AG04449 (cell line): ENCODE data around the gene RAP1GAP2.

Experiments used
- CTCF ChIA-PET: fragments of 350-600 bp; formaldehyde crosslinking; extraction: SDS; loops from one replicate; lab custom pipeline; 2021; ENCODE audit warnings: antibody characterized with exemption; lab: Yijun Ruan, JAX
- POLR2A ChIA-PET: fragments of 400-600, 350-600 bp; formaldehyde crosslinking; extraction: SDS; loops from one replicate; lab custom pipeline; 2020; ENCODE audit warnings: antibody characterized with exemption, inconsistent platforms; lab: Yijun Ruan, JAX
- DNase-seq: peaks from one replicate; pipeline ENCODE4 v3.0.0-alpha.2; 2010; ENCODE audit warnings: low read depth, low spot score
- H3K4me3 ChIP-seq: 2 replicates; pipeline ENCODE4 v1.5.1; 2011; ENCODE audit warnings: low read depth, mild to moderate bottlenecking, control low read depth, low read length
- CTCF ChIP-seq: IDR thresholded peaks from one replicate; pipeline ENCODE4 v1.5.1; 2011; ENCODE audit warnings: mild to moderate bottlenecking, moderate library complexity, low read length, control low read depth, inconsistent platforms; ENCODE audit not compliant: insufficient read depth; ENCODE audit errors: missing control alignments

The RAP1GAP2 gene

DNA sequence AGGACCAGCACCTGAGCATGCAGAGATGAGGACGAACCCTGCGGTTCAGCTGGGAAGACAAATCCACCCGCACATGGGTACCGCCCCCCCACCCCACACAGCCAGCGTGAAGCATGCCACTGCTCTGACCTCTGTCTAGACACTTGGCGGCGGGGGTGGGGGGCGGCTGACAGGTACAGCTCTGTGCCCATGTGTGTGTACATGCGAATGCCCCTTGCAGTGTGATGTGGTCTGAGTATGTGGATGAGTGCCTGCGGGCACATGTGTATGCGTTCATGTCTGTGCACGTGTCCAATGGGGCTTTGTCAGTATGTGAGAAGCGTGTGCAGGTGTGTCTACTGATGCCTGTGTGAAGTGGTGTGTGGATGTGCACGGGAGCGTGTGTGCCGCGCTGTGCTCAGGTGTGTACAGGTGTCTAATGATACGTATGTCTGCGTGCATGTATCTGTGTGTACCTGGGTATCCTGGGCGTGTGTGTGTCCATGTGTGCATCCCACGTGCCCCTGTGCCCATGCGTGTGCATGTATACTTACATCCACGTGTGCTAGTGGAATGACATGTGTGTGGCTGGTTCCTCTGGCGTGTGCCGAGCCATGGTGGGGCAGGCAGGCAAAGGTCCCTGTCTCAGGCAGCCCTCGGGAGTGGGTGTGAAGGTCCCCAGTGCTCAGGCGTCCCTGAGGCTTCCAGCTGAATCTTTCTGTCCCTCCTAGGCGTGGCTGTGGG lies 636 bp upstream of the RAP1GAP2 start:
- H3K4me3 ChIP-seq = no peak overlapping the region
- POLR2A ChIA-PET = no interaction called here
- no peak for TF ChIP-seq CTCF
- CTCF ChIA-PET = interaction anchor here (0.9 kb wide), 1 partner anchor 9 kb away, joined by 4 read pairs; no protein-coding TSS in a partner anchor
- no peak for DNase-seq

- ChIA-PET CTCF (no interaction called here), POLR2A (no interaction called here)
- TF ChIP-seq CTCF = no peak
- no peak for DNase-seq
- no peak overlapping the region for H3K4me3 ChIP-seq
Observed at GRCh38 chr17:2797226-2797625, 988 bp downstream of the RAP1GAP2 start.

DNA sequence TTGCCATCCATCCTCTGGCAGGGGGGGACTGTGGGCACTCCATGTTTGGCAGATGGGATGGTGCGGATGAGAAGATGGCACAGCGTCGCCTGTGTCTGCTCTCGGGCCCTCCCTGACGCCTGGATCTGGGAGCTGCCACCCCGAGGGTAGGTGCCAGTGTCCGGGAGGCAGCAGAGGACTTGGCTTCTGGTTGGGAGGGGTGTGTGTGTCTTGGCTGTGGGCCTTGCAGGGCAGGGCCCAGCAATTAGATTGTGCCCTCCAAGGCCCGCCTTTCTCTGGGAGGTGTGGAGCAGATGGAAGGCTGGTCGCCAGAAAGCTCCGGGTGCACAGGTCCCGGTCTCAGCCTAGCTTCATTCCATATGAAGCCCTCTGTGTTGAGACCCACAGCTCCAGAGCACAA lies 1.4 kb downstream of the RAP1GAP2 start:
- no peak for DNase-seq
- no peak overlapping the region for H3K4me3 ChIP-seq
- ChIA-PET CTCF (no interaction called here), POLR2A (no interaction called here)
- TF ChIP-seq CTCF = no peak

DNA sequence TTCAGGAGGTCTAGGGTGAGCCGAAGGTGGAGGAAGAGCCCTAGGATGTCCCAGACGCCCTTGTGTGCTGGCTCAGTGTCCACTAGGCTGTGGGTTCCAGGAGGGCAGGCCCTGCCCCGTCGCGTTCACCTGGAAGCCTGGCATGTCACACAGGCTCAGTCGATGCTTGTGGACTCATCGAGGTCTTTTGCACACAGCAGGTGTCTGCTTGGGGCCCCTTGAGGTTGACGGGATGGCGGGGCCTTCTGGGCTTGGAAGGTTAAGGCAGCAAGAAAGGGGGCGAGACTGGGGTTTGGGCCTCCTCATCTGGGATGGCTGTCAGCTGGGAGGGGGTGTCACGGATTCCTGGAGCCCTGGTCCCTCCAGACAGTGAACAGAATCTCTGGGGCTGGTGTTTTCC lies 1.9 kb downstream of the RAP1GAP2 start:
- CTCF ChIA-PET = no interaction called here
- H3K4me3 ChIP-seq = no peak overlapping the region
- POLR2A ChIA-PET = no interaction called here
- no peak for TF ChIP-seq CTCF
- DNase-seq = no peak

DNA sequence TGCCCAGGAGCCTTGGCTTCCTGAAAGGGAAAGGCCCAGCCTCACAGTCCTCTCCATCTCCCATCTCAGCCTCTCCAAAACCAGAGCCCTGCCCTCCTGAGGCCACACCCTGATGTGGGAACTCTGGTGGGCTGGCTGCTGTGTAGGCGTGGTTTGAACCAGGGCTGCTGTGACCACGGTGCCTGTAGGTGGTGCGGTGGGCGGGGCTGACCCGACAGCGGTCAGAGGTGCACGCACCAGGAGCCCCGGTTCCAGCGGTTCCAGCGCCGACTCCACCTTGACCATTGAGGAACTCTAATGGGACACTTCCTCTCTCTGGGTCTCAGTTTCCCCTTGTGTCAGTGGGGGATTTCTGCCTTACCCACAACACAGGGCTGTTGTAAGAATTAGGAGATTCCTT lies 2.4 kb downstream of the RAP1GAP2 start:
- H3K4me3 ChIP-seq = no peak overlapping the region
- ChIA-PET CTCF (no interaction called here), POLR2A (no interaction called here)
- no peak for DNase-seq
- TF ChIP-seq CTCF = no peak

GRCh38 chr17:2799653-2800052 lies 3.4 kb downstream of the RAP1GAP2 start:
- DNase-seq = no peak
- no peak for TF ChIP-seq CTCF
- ChIA-PET POLR2A (no interaction called here), CTCF (no interaction called here)
- H3K4me3 ChIP-seq = no peak overlapping the region
